ENCODE results near the gene ANKFY1. TPM values are rescaled to one million over a fixed set of nuclear protein-coding genes. Genes with fewer than 3 reads are reported as not detected.

The ANKFY1 gene
- total RNA-seq, 2 donors from 2014 or later, result 31.7 to 48.3 TPM

GRCh38 chr17:4170639-4171280 is 93.0 kb downstream of the ANKFY1 start:
- Mint-ChIP-seq H3K27me3 (no peaks in the 10 kb centered on the region), H3K4me3 (no peak overlapping the region), H3K27ac (no peak overlapping the region), H3K4me1 (peaks cover 15% of the 10 kb centered on the region), H3K9me3 (no peaks in the 10 kb centered on the region), H3K36me3 (ENCODE audit: low read depth) (peaks cover 100% of the 10 kb centered on the region)
- ATAC-seq (replicated peaks), result no peak

GRCh38 chr17:4167786-4168185 is 96.0 kb downstream of the ANKFY1 start:
- Mint-ChIP-seq H3K4me1 (no peaks in the 10 kb centered on the region), H3K27ac (no peak overlapping the region), H3K4me3 (no peak overlapping the region), H3K9me3 (no peaks in the 10 kb centered on the region), H3K36me3 (ENCODE audit: low read depth) (peaks cover 91% of the 10 kb centered on the region), H3K27me3 (no peaks in the 10 kb centered on the region)
- no peak for ATAC-seq (replicated peaks)

- H3K4me3 Mint-ChIP-seq, result no peak overlapping the region
- H3K36me3 Mint-ChIP-seq (ENCODE audit: low read depth), result peaks cover 77% of the 10 kb centered on the region
- H3K9me3 Mint-ChIP-seq, result no peaks in the 10 kb centered on the region
- no peaks in the 10 kb centered on the region for H3K27me3 Mint-ChIP-seq
- peaks cover 5% of the 10 kb centered on the region for H3K4me1 Mint-ChIP-seq
- H3K27ac Mint-ChIP-seq, result no peak overlapping the region
- ATAC-seq (replicated peaks), result no peak
These were observed 97.4 kb downstream of the ANKFY1 start for GRCh38 chr17:4166419-4166818.

- Mint-ChIP-seq H3K4me1 (peaks cover 6% of the 10 kb centered on the region), H3K27me3 (no peaks in the 10 kb centered on the region), H3K9me3 (no peaks in the 10 kb centered on the region), H3K36me3 (ENCODE audit: low read depth) (peaks cover 67% of the 10 kb centered on the region), H3K27ac (no peak overlapping the region), H3K4me3 (no peak overlapping the region)
- ATAC-seq (replicated peaks), result no peak
These were observed 98.3 kb downstream of the ANKFY1 start for GRCh38 chr17:4165301-4166010.

- peak overlapping the region; percentile 65 for H3K27ac Mint-ChIP-seq
- H3K36me3 Mint-ChIP-seq (ENCODE audit: low read depth), result peaks cover 52% of the 10 kb centered on the region
- H3K9me3 Mint-ChIP-seq, result no peaks in the 10 kb centered on the region
- no peaks in the 10 kb centered on the region for H3K27me3 Mint-ChIP-seq
- ATAC-seq (replicated peaks), result no peak
- peaks cover 6% of the 10 kb centered on the region for H3K4me1 Mint-ChIP-seq
- H3K4me3 Mint-ChIP-seq, result no peak overlapping the region
These were observed 99.8 kb downstream of the ANKFY1 start for GRCh38 chr17:4163951-4164350.

- peaks cover 42% of the 10 kb centered on the region for H3K36me3 Mint-ChIP-seq (ENCODE audit: low read depth)
- no peaks in the 10 kb centered on the region for H3K27me3 Mint-ChIP-seq
- no peak for ATAC-seq (replicated peaks)
- no peak overlapping the region for H3K4me3 Mint-ChIP-seq
- no peaks in the 10 kb centered on the region for H3K9me3 Mint-ChIP-seq
- peak overlapping the region; percentile 25 for H3K27ac Mint-ChIP-seq
- H3K4me1 Mint-ChIP-seq, result peaks cover 6% of the 10 kb centered on the region
These were observed 100.9 kb downstream of the ANKFY1 start for GRCh38 chr17:4162775-4163466.

- peaks cover 6% of the 10 kb centered on the region for H3K4me1 Mint-ChIP-seq
- no peaks in the 10 kb centered on the region for H3K27me3 Mint-ChIP-seq
- peak overlapping the region; percentile 25 for H3K27ac Mint-ChIP-seq
- H3K4me3 Mint-ChIP-seq, result no peak overlapping the region
- H3K9me3 Mint-ChIP-seq, result no peaks in the 10 kb centered on the region
- ATAC-seq (replicated peaks), result peak; percentile 71
- H3K36me3 Mint-ChIP-seq (ENCODE audit: low read depth), result peaks cover 36% of the 10 kb centered on the region
These were observed 101.5 kb downstream of the ANKFY1 start for GRCh38 chr17:4162321-4162720.

GRCh38 chr17:4161967-4162305 is 101.8 kb downstream of the ANKFY1 start:
- Mint-ChIP-seq H3K4me3 (no peak overlapping the region), H3K36me3 (ENCODE audit: low read depth) (peaks cover 32% of the 10 kb centered on the region), H3K27me3 (no peaks in the 10 kb centered on the region), H3K9me3 (no peaks in the 10 kb centered on the region), H3K4me1 (peaks cover 6% of the 10 kb centered on the region), H3K27ac (peak overlapping the region; percentile 25)
- no peak for ATAC-seq (replicated peaks)

GRCh38 chr17:4161192-4161966 is 102.4 kb downstream of the ANKFY1 start:
- Mint-ChIP-seq H3K4me1 (peaks cover 6% of the 10 kb centered on the region), H3K27ac (peak overlapping the region; percentile 25), H3K9me3 (no peaks in the 10 kb centered on the region), H3K36me3 (ENCODE audit: low read depth) (peaks cover 27% of the 10 kb centered on the region), H3K4me3 (no peak overlapping the region), H3K27me3 (no peaks in the 10 kb centered on the region)
- no peak for ATAC-seq (replicated peaks)

GRCh38 chr17:4160294-4160859 is 103.4 kb downstream of the ANKFY1 start:
- Mint-ChIP-seq H3K27me3 (no peaks in the 10 kb centered on the region), H3K4me3 (no peak overlapping the region), H3K9me3 (no peaks in the 10 kb centered on the region), H3K4me1 (peaks cover 6% of the 10 kb centered on the region), H3K27ac (no peak overlapping the region), H3K36me3 (ENCODE audit: low read depth) (peaks cover 17% of the 10 kb centered on the region)
- ATAC-seq (replicated peaks), result no peak

GRCh38 chr17:4159761-4160160 is 104.0 kb downstream of the ANKFY1 start:
- Mint-ChIP-seq H3K4me1 (peaks cover 6% of the 10 kb centered on the region), H3K27ac (no peak overlapping the region), H3K4me3 (no peak overlapping the region), H3K27me3 (no peaks in the 10 kb centered on the region), H3K9me3 (no peaks in the 10 kb centered on the region), H3K36me3 (ENCODE audit: low read depth) (peaks cover 11% of the 10 kb centered on the region)
- ATAC-seq (replicated peaks), result no peak

GRCh38 chr17:4157618-4158333 is 106.0 kb downstream of the ANKFY1 start:
- H3K36me3 Mint-ChIP-seq (ENCODE audit: low read depth), result no peaks in the 10 kb centered on the region
- H3K27ac Mint-ChIP-seq, result no peak overlapping the region
- no peak overlapping the region for H3K4me3 Mint-ChIP-seq
- no peaks in the 10 kb centered on the region for H3K9me3 Mint-ChIP-seq
- H3K27me3 Mint-ChIP-seq, result no peaks in the 10 kb centered on the region
- ATAC-seq (replicated peaks), result no peak
- peaks cover 6% of the 10 kb centered on the region for H3K4me1 Mint-ChIP-seq

GRCh38 chr17:4156750-4157381 is 106.9 kb downstream of the ANKFY1 start:
- Mint-ChIP-seq H3K4me3 (no peak overlapping the region), H3K27ac (no peak overlapping the region), H3K36me3 (ENCODE audit: low read depth) (no peaks in the 10 kb centered on the region), H3K27me3 (no peaks in the 10 kb centered on the region), H3K4me1 (peaks cover 5% of the 10 kb centered on the region), H3K9me3 (no peaks in the 10 kb centered on the region)
- no peak for ATAC-seq (replicated peaks)

All from activated T-helper 17 cell treated with anti-CD3 and anti-CD28 coated beads, Interleukin-2, amount 50 U/mL, for 72 hours (primary cell).